Dedifferentiated amniotic fluid mesenchymal stem cell (primary cell): ENCODE measurements around the gene EPS8L2.

Experiments
- DNase-seq: peaks from one replicate; pipeline ENCODE4 v3.0.0-alpha.2; 2016; ENCODE audit errors: extremely low spot score

EPS8L2 gene

DNA sequence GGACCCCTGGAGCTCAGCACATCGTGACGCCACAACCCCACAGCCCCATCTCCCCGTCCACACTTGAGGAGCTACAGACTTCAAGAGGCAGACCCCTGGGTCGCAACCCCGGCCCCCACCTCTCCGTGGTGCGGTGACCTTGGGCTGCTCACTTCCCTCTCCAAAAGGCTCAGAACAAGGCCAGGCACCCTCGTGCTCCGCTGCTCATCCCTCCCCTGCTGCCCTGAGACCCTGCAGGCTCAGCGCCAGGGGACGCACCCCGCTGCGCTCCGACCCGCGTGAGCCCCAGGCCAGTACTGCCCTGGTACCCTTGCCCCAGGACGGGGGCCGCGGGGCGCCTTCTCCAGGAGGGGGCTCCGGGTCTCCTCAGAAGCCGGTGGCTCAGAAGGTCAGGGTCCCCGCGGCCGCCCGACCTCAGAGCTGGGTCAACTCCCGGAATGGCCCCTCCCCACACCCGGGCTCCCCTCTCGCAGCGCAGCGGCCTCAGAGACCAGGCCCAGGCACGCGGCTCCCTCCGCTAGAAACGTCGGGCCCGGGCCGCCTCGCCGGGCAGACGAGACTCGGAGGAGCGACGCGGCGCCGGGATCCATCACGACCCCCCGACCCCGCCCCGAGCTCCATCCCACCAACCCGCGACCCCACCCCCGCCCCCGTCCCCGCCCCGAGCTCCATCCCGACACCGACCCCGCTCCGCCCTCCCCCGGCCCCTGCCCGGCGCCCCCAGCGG lies 70.7 kb downstream of the EPS8L2 start:
- no peak for DNase-seq
